ENCODE measurements around the gene LZTR1.

DNA sequence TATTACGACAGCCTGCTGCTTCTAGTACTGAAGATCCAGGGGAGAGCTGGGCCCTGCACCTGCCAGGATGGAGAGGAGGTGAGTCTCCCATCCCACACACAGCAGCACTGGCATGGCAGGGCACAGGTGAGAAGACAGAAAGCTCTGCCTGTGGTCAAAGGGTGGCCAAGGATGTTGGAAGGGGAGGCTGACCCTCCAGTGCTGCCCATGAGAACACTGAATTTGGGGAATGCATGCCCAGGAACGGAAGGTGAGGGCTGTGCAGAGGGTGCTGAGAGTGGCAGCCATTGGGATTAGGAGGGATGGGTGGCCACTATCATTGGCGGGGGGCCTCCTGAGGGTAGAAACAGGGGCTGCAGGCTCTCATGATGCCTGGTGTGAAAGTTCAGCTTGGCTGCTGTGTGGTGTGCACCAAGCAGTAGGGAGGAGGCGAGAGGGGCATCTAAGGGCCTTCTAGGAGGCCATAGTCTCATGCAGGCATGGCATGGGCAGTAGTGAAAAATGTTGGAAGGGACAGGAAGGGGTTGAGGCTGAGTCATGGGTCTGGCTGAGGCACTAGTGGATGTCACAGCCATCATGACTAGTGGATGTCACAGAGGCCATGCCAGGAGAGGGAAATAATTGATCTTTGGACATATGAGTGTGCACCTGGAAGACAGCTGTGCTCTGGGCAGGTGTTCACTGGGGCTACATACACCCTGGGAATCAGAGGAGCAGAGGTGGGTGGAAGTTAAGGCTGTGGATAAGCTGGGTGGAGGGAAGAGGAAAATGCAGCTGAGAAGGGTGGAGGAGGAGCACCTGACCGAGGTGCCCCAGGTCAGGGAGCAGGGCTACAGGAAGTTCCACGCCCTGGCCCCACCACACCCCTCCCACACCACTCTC, 61.1 kb downstream of the LZTR1 start:
- TF ChIP-seq, protein P1, sequence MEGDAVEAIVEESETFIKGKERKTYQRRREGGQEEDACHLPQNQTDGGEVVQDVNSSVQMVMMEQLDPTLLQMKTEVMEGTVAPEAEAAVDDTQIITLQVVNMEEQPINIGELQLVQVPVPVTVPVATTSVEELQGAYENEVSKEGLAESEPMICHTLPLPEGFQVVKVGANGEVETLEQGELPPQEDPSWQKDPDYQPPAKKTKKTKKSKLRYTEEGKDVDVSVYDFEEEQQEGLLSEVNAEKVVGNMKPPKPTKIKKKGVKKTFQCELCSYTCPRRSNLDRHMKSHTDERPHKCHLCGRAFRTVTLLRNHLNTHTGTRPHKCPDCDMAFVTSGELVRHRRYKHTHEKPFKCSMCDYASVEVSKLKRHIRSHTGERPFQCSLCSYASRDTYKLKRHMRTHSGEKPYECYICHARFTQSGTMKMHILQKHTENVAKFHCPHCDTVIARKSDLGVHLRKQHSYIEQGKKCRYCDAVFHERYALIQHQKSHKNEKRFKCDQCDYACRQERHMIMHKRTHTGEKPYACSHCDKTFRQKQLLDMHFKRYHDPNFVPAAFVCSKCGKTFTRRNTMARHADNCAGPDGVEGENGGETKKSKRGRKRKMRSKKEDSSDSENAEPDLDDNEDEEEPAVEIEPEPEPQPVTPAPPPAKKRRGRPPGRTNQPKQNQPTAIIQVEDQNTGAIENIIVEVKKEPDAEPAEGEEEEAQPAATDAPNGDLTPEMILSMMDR (IDR thresholded peaks at IDR 0.05; ENCODE audit: poor library complexity), result no peak
- no peak for TF ChIP-seq EZH2 (IDR thresholded peaks at IDR 0.05; ENCODE audit: borderline replicate concordance)
- no peak for TF ChIP-seq EZH2phosphoT487 (IDR thresholded peaks at IDR 0.05; ENCODE audit: low read depth, severe bottlenecking, unreplicated experiment)

All from hepatocyte (in vitro differentiated cells).